Femur (tissue), 1 donor: ENCODE results near the gene COX5B.
"Not testable (repeated sequence)": the region's sequence is repeated elsewhere in the genome, so short reads cannot be mapped to it uniquely, and the experiment has no call there.

Experiments used
- DNase-seq: peaks from one replicate; pipeline ENCODE4 v3.0.0-alpha.2; 2017

The COX5B gene

DNA sequence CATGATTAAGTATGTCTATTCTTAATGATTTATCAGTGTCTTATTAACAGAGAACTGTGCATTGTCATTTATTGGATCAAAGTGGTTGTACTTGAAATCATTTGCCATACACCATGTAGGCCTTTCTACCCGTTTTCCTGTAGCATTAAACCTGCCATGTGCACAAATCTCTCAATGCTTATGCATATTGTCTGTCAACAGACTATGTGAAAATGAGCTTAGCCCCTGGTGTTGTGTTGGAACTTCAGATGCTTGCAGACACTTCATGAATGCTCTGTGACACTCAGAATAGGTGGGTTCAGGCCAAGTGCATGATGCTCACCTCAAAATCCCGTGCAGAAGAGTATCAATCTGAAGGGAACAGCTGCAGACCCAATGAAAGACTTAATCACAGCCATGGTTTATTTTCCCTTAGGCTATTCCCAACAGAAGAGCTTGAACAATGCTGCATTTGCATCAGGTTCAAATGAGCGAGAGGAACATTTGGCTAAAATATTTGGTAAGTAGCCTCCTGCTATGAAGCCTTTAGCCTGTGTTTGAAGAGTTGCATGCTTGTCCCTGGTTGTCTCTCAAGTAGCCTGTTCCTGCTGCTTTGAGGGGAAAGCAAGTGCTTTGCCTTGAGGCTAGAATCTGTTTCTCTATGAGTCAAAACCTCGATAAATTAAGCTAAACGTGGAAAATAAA is 29.7 kb downstream of the COX5B start:
- DNase-seq: no peak

DNA sequence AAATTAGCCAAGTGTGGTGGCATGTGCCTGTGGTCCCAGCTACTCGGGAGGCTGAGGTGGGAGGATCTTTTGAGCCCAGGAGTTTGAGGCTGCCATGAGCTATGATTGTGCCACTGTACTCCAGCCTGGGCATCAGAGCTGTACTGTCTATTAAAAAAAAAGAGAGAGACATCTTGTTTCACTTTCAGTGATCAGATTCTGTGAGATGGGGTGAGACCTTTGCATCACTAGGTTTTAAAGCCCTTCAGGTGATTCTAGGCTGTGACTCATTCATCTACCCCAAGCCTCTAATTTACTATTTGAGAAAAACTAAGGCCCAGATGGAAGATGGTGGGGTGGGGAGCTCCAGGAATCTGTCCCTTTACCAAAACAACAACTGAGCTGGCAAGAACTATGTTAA is 30.8 kb downstream of the COX5B start:
- DNase-seq: no peak

DNA sequence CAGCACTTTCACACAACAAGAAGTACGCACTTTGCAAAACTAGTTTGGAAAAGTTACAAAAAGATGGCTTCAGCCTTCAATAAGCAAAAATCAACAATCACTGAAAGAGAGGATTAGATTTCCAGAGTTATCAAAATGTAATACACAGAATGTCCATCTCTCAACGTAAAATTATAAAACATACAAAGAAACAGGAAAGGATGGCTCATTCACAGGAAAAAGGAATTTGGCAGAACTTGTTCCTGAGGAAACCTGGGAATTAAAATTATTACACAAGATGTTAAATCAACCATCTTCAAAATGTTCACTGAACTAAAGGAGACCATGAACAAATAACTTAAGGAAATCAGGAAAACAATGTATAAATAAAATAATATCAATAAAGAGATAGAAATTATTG is 31.6 kb downstream of the COX5B start:
- no peak for DNase-seq

DNA sequence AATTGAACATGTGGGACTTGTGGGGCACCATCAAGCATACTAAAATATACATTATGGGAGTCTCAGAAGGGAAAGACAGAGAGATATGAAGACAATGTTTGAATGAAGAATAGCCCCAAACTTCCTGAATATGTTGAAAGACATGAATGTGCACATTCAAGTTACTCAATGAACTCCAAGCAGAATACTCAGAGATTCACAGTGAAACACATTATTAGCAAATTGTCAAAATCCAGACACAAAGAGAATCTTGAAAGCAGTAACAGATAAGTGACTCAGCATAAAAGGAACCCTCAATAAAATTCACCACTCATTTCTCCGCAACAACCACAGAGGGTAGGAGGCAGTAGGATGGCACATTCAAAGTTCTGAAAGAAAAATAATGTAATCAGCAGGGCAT is 32.4 kb downstream of the COX5B start:
- DNase-seq: no peak

DNA sequence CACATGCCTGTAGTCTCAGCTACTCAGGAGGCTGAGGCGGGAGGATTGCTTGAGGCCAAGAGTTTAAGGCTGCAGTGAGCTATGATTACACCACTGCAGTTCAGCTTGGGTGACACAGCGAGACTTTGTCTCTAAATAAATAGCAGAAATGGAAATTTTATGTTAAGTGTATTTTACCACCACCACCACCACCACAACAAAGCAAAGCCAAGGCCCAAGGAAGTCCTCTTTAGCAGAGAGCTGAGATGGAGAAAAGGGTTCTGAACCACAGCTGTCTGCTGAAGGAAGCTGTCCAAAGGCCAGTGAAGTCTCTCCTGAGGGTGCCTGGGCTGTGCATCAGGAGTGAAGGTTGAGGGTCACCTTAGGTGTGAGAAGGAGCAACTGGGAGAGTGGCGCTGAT is 41.4 kb downstream of the COX5B start:
- not testable (repeated sequence) for DNase-seq

DNA sequence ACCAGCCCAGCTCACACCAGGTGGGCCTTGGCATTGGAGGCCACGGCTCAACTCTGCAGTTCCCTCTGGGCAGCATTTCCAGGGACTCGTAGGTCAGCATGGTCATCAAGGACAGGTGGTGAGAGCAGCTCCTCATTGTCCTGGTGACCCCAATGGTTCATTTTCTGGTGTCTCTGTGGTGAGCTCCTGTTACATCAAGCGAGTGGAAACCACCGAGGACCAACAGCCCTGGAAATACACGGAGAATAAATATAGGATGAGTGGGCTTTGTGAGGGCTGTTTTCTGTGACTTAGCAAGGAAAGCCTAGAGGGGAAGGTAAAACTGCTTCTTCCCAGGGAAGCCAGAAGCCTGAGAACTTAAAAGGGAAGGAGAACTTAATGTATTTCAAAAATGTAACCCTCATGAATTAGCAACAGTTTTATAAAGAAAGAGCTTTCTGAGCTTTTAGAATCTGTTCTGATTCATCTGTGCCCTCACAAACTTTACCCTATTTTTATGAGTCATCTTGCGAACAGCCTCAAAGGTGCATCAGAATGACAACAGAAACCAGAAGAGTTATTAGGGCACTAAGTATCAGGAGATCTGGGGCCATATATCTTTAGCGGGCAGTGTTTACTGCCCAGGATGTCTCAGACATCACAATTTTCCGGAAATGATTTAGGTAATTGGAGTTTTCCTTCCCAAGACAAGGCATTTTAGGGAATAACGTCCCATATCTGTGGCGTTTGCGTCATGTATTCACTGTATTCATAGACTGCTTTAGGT is 42.4 kb downstream of the COX5B start:
- DNase-seq: no peak

DNA sequence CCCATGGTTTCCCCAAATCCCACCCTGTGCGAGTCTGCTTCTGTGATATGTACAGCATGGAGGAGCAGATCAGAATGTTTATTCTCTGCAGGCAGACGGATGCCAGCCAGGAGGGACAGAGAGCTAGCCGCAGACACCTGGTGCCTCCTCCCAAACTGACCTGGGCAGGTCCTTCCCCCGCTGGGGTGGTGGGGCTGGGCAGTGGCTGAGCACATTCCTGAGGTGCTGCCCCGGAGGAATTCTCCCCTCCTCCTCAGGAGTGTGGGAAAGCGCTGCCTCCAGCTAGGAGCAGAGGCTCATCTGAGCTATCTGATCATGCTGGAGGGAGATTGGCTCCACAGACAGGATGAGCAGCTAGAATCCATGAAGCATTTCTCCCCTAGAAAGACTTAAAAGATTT is 45.3 kb downstream of the COX5B start:
- DNase-seq: no peak

DNA sequence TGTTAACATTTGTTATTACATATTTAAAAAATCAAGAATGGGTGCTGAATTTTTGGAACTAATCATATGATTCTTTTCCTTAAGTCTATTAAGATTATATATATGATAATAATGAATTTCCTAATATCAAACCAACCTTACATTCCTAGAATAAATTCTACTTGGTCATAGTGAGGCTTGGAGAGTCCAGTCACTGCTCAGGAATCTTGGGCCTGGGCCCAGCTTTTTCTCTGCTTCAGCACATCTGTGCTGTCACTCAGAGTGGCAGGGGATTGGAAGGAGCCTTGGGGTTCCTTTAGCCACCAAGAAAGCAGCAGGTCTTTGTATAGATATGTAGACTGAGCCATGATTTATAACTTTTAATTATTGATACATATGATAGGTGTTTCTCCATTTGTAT is 47.6 kb downstream of the COX5B start:
- DNase-seq: no peak

DNA sequence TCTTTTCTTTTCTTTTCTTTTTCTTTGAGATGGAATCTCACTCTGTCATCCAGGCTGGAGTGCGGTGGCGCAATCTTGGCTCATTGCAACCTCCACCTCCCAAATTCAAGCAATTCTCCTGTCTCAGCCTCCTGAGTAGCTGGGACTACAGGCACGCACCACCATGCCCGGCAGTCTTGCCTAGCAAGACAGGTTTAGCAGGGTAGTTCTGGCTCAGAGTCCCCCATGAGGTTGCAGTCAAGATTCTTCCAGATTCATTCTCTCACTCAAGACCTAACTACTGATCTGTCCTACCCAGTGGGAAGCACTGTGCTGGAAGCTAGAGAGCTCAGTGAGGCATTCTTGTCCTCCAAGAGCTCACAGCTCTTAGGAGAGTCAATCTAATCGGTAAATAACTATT is 49.9 kb downstream of the COX5B start:
- DNase-seq: no peak

DNA sequence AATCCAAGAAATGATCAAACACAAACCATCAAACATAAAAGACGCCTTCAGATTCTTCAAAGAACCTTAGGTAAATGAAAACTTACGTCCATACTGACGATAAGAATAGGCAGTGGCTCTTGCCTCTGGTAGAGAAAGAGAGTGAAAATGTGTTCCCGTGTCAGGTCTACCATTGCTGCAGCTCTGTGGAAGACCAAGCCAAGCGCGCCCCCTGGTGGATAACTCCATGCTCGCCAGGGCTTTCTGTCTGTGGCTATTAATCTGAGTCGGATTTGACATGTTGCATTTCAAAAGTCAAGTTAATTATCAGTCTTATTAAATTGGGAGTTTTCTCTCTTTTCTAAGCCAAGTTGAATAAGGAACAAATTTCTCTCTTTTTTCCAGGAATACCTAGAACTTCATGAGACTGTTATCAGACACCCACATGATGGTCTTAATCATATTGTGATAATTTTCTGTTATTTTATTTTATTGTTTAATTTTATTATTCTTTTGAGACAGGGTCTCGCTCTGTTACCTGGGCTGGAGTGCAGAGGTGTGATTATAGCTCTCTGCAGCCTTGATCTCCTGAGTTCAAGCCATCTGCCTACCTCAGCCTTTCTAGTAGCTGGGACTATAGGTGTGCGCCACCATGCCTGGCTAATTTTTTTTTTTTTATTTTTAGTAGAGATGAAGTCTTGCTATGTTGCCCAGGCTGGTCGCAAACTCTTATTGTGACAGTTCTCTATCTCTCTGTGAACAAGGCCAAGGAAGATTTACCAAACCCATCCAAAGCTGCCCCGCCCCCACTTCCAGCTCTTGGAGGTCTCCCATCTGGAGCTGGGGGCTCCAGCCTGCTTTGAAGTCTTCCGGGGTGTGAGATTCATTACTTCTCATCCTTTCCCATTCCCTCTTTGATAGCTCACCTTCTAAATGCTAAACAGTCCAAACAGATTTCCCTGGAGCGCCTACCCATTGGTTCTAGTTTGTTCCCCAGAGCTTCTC is 51.7 kb downstream of the COX5B start:
- DNase-seq: peak; percentile 92
